ENCODE data around the gene NLRX1. TPM values are rescaled to one million over a fixed set of nuclear protein-coding genes. Genes with fewer than 3 reads are reported as not detected.
A peak's percentile ranks its signal among the peaks of the same experiment; 100 is the strongest.

Gene NLRX1
- total and polyA plus RNA-seq, 10 of the 15 experiments (the other 5 are each of a cell fraction or from before 2014, with no cell fraction given) = 0.85 to 18.5 (median 10.0) TPM

DNA sequence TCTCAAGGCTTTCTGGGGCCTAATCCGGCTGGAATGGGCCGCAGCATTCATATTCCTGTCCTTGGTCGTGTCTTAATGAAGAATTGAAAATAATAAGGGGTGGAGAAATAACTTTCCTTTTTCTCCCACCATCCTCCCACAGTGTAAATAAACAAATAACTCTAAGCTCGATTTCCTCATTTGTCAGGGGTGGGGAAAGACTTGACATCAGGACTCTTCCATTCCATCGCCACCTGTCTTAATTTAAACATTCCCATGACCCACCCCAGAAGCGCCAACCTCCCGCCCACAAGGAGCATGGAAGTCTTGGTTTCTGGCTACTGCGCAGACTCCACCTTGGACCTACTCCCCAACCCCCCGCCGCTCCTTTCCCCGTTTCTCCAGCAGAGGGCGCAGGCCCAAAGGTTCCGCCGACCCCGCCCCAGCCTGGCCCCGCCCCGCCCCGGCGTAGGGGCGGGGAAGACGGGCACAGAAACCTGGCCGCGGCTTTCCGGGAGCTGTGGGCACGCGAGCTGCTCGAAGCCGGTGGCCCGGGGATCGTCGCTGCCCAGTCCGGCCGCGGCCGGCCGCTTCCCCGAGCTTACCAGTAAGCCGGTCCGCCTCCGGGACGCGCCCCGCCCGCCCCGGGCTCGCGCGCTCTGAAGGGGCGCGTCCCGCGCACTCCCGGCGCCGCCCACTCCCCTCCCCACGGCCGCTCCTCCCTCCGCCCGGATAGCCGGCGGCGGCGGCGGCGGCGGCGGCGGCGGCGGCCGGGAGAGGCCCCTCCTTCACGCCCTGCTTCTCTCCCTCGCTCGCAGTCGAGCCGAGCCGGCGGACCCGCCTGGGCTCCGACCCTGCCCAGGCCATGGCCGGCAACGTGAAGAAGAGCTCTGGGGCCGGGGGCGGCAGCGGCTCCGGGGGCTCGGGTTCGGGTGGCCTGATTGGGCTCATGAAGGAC, 37.3 kb downstream of the NLRX1 start, which contains the start of gene CBL (continued):
- peak; percentile 82 for TF ChIP-seq GATAD2B (conservative IDR thresholded peaks at IDR 0.05; ENCODE audit: low read depth)
- TF ChIP-seq HDAC6 (IDR thresholded peaks at IDR 0.05; ENCODE audit: unreplicated experiment) = no peak
- no peak for TF ChIP-seq MTA2 (IDR thresholded peaks at IDR 0.05; ENCODE audit: low read depth)
- TF ChIP-seq, protein P1, sequence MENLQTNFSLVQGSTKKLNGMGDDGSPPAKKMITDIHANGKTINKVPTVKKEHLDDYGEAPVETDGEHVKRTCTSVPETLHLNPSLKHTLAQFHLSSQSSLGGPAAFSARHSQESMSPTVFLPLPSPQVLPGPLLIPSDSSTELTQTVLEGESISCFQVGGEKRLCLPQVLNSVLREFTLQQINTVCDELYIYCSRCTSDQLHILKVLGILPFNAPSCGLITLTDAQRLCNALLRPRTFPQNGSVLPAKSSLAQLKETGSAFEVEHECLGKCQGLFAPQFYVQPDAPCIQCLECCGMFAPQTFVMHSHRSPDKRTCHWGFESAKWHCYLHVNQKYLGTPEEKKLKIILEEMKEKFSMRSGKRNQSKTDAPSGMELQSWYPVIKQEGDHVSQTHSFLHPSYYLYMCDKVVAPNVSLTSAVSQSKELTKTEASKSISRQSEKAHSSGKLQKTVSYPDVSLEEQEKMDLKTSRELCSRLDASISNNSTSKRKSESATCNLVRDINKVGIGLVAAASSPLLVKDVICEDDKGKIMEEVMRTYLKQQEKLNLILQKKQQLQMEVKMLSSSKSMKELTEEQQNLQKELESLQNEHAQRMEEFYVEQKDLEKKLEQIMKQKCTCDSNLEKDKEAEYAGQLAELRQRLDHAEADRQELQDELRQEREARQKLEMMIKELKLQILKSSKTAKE (IDR thresholded peaks at IDR 0.05; ENCODE audit: low read depth, poor library complexity, severe bottlenecking) = no peak
- TF ChIP-seq CBFB (IDR thresholded peaks at IDR 0.05; ENCODE audit: low read depth) = no peak
- TF ChIP-seq NR2F1 (conservative IDR thresholded peaks at IDR 0.05) = peak; percentile 34
- peak; percentile 30; the same call in 1 of the 2 replicates for TF ChIP-seq CREM (IDR thresholded peaks at IDR 0.05; ENCODE audit: low read depth)
- TF ChIP-seq LARP7 (IDR thresholded peaks at IDR 0.05) = peak; percentile 97
- no peak for TF ChIP-seq MYC (IDR thresholded peaks at IDR 0.05; ENCODE audit: insufficient read depth, insufficient read length, insufficient replicate concordance, low read length, severe bottlenecking)
- TF ChIP-seq TAF1 (IDR thresholded peaks at IDR 0.05; ENCODE audit: borderline replicate concordance, low read depth, low read length) = peak; percentile 6; the same call in 1 of the 2 replicates
- TF ChIP-seq RB1 (IDR thresholded peaks at IDR 0.05; ENCODE audit: borderline replicate concordance) = peak; percentile 55; the same call in 1 of the 2 replicates
- no peak for TF ChIP-seq MTA3 (IDR thresholded peaks at IDR 0.05; ENCODE audit: borderline replicate concordance, low read length)
- peak; percentile 68 for TF ChIP-seq YY1 (IDR thresholded peaks at IDR 0.05; ENCODE audit: low read depth, low read length)
- no peak for TF ChIP-seq RELA (IDR thresholded peaks at IDR 0.05; ENCODE audit: borderline replicate concordance, partially characterized antibody)
- no peak for TF ChIP-seq GABPA (IDR thresholded peaks at IDR 0.05; ENCODE audit: low read depth)
- TF ChIP-seq SMAD1 (IDR thresholded peaks at IDR 0.05; ENCODE audit: low read depth, partially characterized antibody) = no peak
- TF ChIP-seq, protein P2, sequence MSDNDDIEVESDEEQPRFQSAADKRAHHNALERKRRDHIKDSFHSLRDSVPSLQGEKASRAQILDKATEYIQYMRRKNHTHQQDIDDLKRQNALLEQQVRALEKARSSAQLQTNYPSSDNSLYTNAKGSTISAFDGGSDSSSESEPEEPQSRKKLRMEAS (IDR thresholded peaks at IDR 0.05; ENCODE audit: low read depth, low read length) = no peak
- no peak for TF ChIP-seq SREBF1 (IDR thresholded peaks at IDR 0.05; ENCODE audit: low read length)
- no peak for TF ChIP-seq TCF12 (IDR thresholded peaks at IDR 0.05; ENCODE audit: low read depth, low read length)
- TF ChIP-seq, protein P3, sequence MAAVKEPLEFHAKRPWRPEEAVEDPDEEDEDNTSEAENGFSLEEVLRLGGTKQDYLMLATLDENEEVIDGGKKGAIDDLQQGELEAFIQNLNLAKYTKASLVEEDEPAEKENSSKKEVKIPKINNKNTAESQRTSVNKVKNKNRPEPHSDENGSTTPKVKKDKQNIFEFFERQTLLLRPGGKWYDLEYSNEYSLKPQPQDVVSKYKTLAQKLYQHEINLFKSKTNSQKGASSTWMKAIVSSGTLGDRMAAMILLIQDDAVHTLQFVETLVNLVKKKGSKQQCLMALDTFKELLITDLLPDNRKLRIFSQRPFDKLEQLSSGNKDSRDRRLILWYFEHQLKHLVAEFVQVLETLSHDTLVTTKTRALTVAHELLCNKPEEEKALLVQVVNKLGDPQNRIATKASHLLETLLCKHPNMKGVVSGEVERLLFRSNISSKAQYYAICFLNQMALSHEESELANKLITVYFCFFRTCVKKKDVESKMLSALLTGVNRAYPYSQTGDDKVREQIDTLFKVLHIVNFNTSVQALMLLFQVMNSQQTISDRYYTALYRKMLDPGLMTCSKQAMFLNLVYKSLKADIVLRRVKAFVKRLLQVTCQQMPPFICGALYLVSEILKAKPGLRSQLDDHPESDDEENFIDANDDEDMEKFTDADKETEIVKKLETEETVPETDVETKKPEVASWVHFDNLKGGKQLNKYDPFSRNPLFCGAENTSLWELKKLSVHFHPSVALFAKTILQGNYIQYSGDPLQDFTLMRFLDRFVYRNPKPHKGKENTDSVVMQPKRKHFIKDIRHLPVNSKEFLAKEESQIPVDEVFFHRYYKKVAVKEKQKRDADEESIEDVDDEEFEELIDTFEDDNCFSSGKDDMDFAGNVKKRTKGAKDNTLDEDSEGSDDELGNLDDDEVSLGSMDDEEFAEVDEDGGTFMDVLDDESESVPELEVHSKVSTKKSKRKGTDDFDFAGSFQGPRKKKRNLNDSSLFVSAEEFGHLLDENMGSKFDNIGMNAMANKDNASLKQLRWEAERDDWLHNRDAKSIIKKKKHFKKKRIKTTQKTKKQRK (IDR thresholded peaks at IDR 0.05; ENCODE audit: low read depth, low read length) = no peak
- TF ChIP-seq DPF2 (IDR thresholded peaks at IDR 0.05) = peak; percentile 81; the same call in 1 of the 2 replicates
- TF ChIP-seq PML (IDR thresholded peaks at IDR 0.05; ENCODE audit: low read length) = no peak
- TF ChIP-seq, protein P4, sequence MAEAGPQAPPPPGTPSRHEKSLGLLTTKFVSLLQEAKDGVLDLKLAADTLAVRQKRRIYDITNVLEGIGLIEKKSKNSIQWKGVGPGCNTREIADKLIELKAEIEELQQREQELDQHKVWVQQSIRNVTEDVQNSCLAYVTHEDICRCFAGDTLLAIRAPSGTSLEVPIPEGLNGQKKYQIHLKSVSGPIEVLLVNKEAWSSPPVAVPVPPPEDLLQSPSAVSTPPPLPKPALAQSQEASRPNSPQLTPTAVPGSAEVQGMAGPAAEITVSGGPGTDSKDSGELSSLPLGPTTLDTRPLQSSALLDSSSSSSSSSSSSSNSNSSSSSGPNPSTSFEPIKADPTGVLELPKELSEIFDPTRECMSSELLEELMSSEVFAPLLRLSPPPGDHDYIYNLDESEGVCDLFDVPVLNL (IDR thresholded peaks at IDR 0.05; ENCODE audit: low read depth, low read length) = no peak
- peak; percentile 55 for TF ChIP-seq NRF1 (conservative IDR thresholded peaks at IDR 0.05; ENCODE audit: low read depth, low read length)
- peak; percentile 62 for TF ChIP-seq RAD21 (IDR thresholded peaks at IDR 0.05; ENCODE audit: insufficient read depth, low read depth, low read length)

Measured in GM12878 (cell line).